Left lobe of liver (tissue), 2 donors: ENCODE data around the gene ANO6. TPM values are rescaled to one million over a fixed set of nuclear protein-coding genes. Genes with fewer than 3 reads are reported as not detected.
A peak's percentile ranks its signal among the peaks of the same experiment; 100 is the strongest.

ENCODE experiments used
- ATAC-seq: fragments of 200-7000 bp; cut with Tn5 transposase; one replicate; pipeline ENCODE4 v1.9.1; 2020; ENCODE audit warnings: mild to moderate bottlenecking, moderate library complexity
- DNase-seq: peaks from one replicate; pipeline ENCODE4 v3.0.0-alpha.2; 2020; ENCODE audit warnings: low spot score
- total RNA-seq: library from RNA; stranded (reverse); gene quantifications from one replicate; pipeline ENCODE4 v1.2.1, GENCODE V29; 2021
- donor health status: DM: no; HTN: no; CAD: no; lungs with moderate emphysema.
- donor health status: DM: no; HTN: yes; CAD: no.

ANO6 gene
- total RNA-seq, 1 donor from 2014 or later = 49.5 TPM

GRCh38 chr12:45337835-45338234 lies 121.9 kb downstream of the ANO6 start:
- no peak for DNase-seq
- ATAC-seq = no peak

GRCh38 chr12:45338272-45338671 lies 122.4 kb downstream of the ANO6 start:
- ATAC-seq = no peak

GRCh38 chr12:45339035-45339434 lies 123.1 kb downstream of the ANO6 start:
- DNase-seq (no peak), ATAC-seq (no peak)

More at GRCh38 chr12:45338272-45338671, 122.4 kb downstream of the ANO6 start:
- no peak for DNase-seq

GRCh38 chr12:45342171-45342570 lies 126.3 kb downstream of the ANO6 start:
- no peak for DNase-seq
- no peak for ATAC-seq

GRCh38 chr12:45342848-45343247 lies 127.0 kb downstream of the ANO6 start:
- DNase-seq = no peak
- no peak for ATAC-seq

- no peak for ATAC-seq
- DNase-seq = no peak
Measured at GRCh38 chr12:45343269-45344051, 127.6 kb downstream of the ANO6 start.

GRCh38 chr12:45348311-45348710 lies 132.4 kb downstream of the ANO6 start:
- no peak for ATAC-seq
- DNase-seq = no peak

- DNase-seq = no peak
- ATAC-seq = no peak
Measured at GRCh38 chr12:45348986-45349385, 133.1 kb downstream of the ANO6 start.

GRCh38 chr12:45349916-45350315 lies 134.0 kb downstream of the ANO6 start:
- ATAC-seq = no peak
- DNase-seq = no peak

- ATAC-seq = no peak
- no peak for DNase-seq
Measured at GRCh38 chr12:45350861-45351260, 135.0 kb downstream of the ANO6 start.

- DNase-seq (no peak), ATAC-seq (no peak)
Measured at GRCh38 chr12:45351921-45352670, 136.2 kb downstream of the ANO6 start.

GRCh38 chr12:45353944-45354343 lies 138.0 kb downstream of the ANO6 start:
- DNase-seq (no peak), ATAC-seq (no peak)

GRCh38 chr12:45354399-45354798 lies 138.5 kb downstream of the ANO6 start:
- ATAC-seq (peak; percentile 67), DNase-seq (no peak)

- no peak for DNase-seq
- ATAC-seq = no peak
Measured at GRCh38 chr12:45355730-45356129, 139.8 kb downstream of the ANO6 start.

GRCh38 chr12:45356822-45357538 lies 141.1 kb downstream of the ANO6 start:
- no peak for ATAC-seq

GRCh38 chr12:45357539-45358417 lies 141.9 kb downstream of the ANO6 start:
- ATAC-seq = peak; percentile 69
- no peak for DNase-seq

More at GRCh38 chr12:45356822-45357538, 141.1 kb downstream of the ANO6 start:
- no peak for DNase-seq

- ATAC-seq = no peak
- DNase-seq = no peak
Measured at GRCh38 chr12:45362291-45362690, 146.4 kb downstream of the ANO6 start.

- no peak for ATAC-seq
- no peak for DNase-seq
Measured at GRCh38 chr12:45363903-45364302, 148.0 kb downstream of the ANO6 start.

- DNase-seq (no peak), ATAC-seq (peak; percentile 51)
Measured at GRCh38 chr12:45368841-45369489, 153.1 kb downstream of the ANO6 start.

- no peak for ATAC-seq
- no peak for DNase-seq
Measured at GRCh38 chr12:45377815-45378214, 161.9 kb downstream of the ANO6 start.
